UCSD-AML1 (cell line): ENCODE measurements around the gene FBXL20.
"Not testable (repeated sequence)": the region's sequence is repeated elsewhere in the genome, so short reads cannot be mapped to it uniquely, and the experiment has no call there.

ENCODE experiments used
- DNase-seq: peaks from one replicate; lab custom pipeline; 2025; ENCODE audit not compliant: unreplicated experiment; lab: John Stamatoyannopoulos, UW

FBXL20 gene

GRCh38 chr17:39385040-39385439 is 16.4 kb downstream of the FBXL20 start:
- DNase-seq: no peak

GRCh38 chr17:39380144-39380543 is 21.3 kb downstream of the FBXL20 start:
- DNase-seq: no peak

GRCh38 chr17:39376434-39376833 is 25.0 kb downstream of the FBXL20 start:
- DNase-seq: no peak

- DNase-seq: not testable (repeated sequence)
Observed at GRCh38 chr17:39367805-39368204, 33.6 kb downstream of the FBXL20 start.

GRCh38 chr17:39365872-39366271 is 35.6 kb downstream of the FBXL20 start:
- no peak for DNase-seq

GRCh38 chr17:39365242-39365641 is 36.2 kb downstream of the FBXL20 start:
- no peak for DNase-seq

GRCh38 chr17:39364236-39365025 is 37.0 kb downstream of the FBXL20 start:
- no peak for DNase-seq

GRCh38 chr17:39361064-39361463 is 40.4 kb downstream of the FBXL20 start:
- DNase-seq: no peak

GRCh38 chr17:39360537-39360936 is 40.9 kb downstream of the FBXL20 start:
- DNase-seq: no peak

GRCh38 chr17:39359994-39360393 is 41.4 kb downstream of the FBXL20 start:
- DNase-seq: no peak

GRCh38 chr17:39357986-39358385 is 43.4 kb downstream of the FBXL20 start:
- no peak for DNase-seq

- no peak for DNase-seq
Observed at GRCh38 chr17:39357488-39357887, 43.9 kb downstream of the FBXL20 start.

GRCh38 chr17:39352986-39353385 is 48.4 kb downstream of the FBXL20 start:
- DNase-seq: no peak

- DNase-seq: no peak
Observed at GRCh38 chr17:39352511-39352910, 48.9 kb downstream of the FBXL20 start.

GRCh38 chr17:39351508-39351907 is 49.9 kb downstream of the FBXL20 start:
- DNase-seq: no peak

- DNase-seq: no peak
Observed at GRCh38 chr17:39349246-39349645, 52.2 kb downstream of the FBXL20 start.

GRCh38 chr17:39346863-39347262 is 54.6 kb downstream of the FBXL20 start:
- DNase-seq: not testable (repeated sequence)

- DNase-seq: no peak
Observed at GRCh38 chr17:39341541-39341940, 59.9 kb downstream of the FBXL20 start.

GRCh38 chr17:39340731-39341130 is 60.7 kb downstream of the FBXL20 start:
- DNase-seq: no peak

- peak; percentile 16 for DNase-seq
Observed at GRCh38 chr17:39339272-39339671, 62.2 kb downstream of the FBXL20 start.

GRCh38 chr17:39337649-39338048 is 63.8 kb downstream of the FBXL20 start:
- not testable (repeated sequence) for DNase-seq

GRCh38 chr17:39335704-39336223 is 65.7 kb downstream of the FBXL20 start:
- DNase-seq: peak; percentile 41
